GM21367 (cell line): ENCODE results near the gene DCP2.

Experiments
- ATAC-seq: cut with Tn5 transposase; IDR thresholded peaks from one replicate; pipeline ENCODE4 v1.9.1; 2021; ENCODE audit not compliant: unreplicated experiment

DCP2 gene

GRCh38 chr5:113062869-113063508 is 86.4 kb downstream of the DCP2 start:
- ATAC-seq = no peak

- no peak for ATAC-seq
Measured at GRCh38 chr5:113063927-113064326, 87.3 kb downstream of the DCP2 start.

GRCh38 chr5:113064806-113065205 is 88.2 kb downstream of the DCP2 start:
- ATAC-seq = no peak

GRCh38 chr5:113065626-113066025 is 89.0 kb downstream of the DCP2 start:
- no peak for ATAC-seq

- no peak for ATAC-seq
Measured at GRCh38 chr5:113067635-113068344, 91.2 kb downstream of the DCP2 start.

GRCh38 chr5:113068559-113068958 is 92.0 kb downstream of the DCP2 start:
- no peak for ATAC-seq
